Heart right ventricle (tissue), 16 donors: ENCODE data around the gene NAALAD2. TPM values are rescaled to one million over a fixed set of nuclear protein-coding genes. Genes with fewer than 3 reads are reported as not detected.
"Not testable (repeated sequence)": the region's sequence is repeated elsewhere in the genome, so short reads cannot be mapped to it uniquely, and the experiment has no call there.

Experiments used
- ATAC-seq, 8 donors: fragments of 200-7000 bp; cut with Tn5 transposase; one replicate each; pipeline ENCODE4 v1.9.1; 2020; ENCODE audit warnings: mild to moderate bottlenecking in 8 of 8, moderate library complexity in 8 of 8, moderate number of reproducible peaks in 1 of 8
- DNase-seq, 2 donors: peaks; one replicate each; pipeline ENCODE4 v3.0.0-alpha.2; 2020
- H3K27ac ChIP-seq, 10 donors: fragments of 200-600 bp; sonication (generic) in 2 of 10; one replicate each; pipeline versions ENCODE4 v1.5.0 to v1.8.0; 2020 to 2022; ENCODE audit warnings: mild to moderate bottlenecking in 3 of 10
- H3K27me3 ChIP-seq, 7 donors: fragments of 200-600 bp; one replicate each; pipeline ENCODE4 v1.8.0; 2021 to 2022; ENCODE audit warnings: mild to moderate bottlenecking in 2 of 7
- H3K36me3 ChIP-seq, 9 donors: fragments of 200-600 bp; sonication (generic) in 1 of 9; one replicate each; pipeline versions ENCODE4 v1.5.0 to v1.8.0; 2020 to 2022; ENCODE audit warnings: mild to moderate bottlenecking in 2 of 9
- H3K4me1 ChIP-seq, 9 donors: fragments of 200-600 bp; sonication (generic) in 1 of 9; one replicate each; pipeline versions ENCODE4 v1.5.0 to v1.8.0; 2020 to 2022; ENCODE audit warnings: mild to moderate bottlenecking in 4 of 9
- H3K4me3 ChIP-seq, 10 donors: fragments of 200-600 bp; sonication (generic) in 2 of 10; one replicate each; pipeline versions ENCODE4 v1.5.0 to v1.8.0; 2020 to 2022; ENCODE audit warnings: mild to moderate bottlenecking in 7 of 10, moderate library complexity in 2 of 10
- H3K9me3 ChIP-seq, 11 donors: fragments of 200-600 bp in 10 of 11; sonication (generic) in 2 of 11; one replicate each; pipeline versions ENCODE4 v1.5.0 to v1.8.0; 2013 to 2022; ENCODE audit warnings: mild to moderate bottlenecking in 2 of 11, control low read depth in 1 of 11, moderate library complexity in 1 of 11
- CTCF ChIP-seq, 9 donors: fragments of 200-600 bp; sonication (generic) in 2 of 9; IDR thresholded peaks; one replicate each; pipeline versions ENCODE4 v1.5.0 to v1.8.0; 2021 to 2022; ENCODE audit warnings: antibody characterized with exemption in 9 of 9, mild to moderate bottlenecking in 5 of 9, moderate library complexity in 1 of 9
- WGBS, 2 donors: extraction: QIAGEN DNeasy Blood & Tissue Kit; methylation state at CpG; one replicate each; pipeline ENCODE4 v1.1.7; 2013; ENCODE audit warnings: inconsistent platforms in 1 of 2; 5-methylcytosine and 5-hydroxymethylcytosine counted together
- intact Hi-C, 10 donors: fragments of 100-400 bp; cut with DNase I; formaldehyde crosslinking; loops; one replicate each; pipeline versions ENCODE4 v1.11.1 to v1.14.2; 2022
- polyA plus RNA-seq, 2 donors: library from polyadenylated mRNA; stranded (reverse); fragments of 200-250 nt; gene quantifications; one replicate each; pipeline ENCODE4 v1.2.3, GENCODE V29; 2013
- total RNA-seq, 10 donors: library from RNA; stranded (reverse); fragmentation: NEBNext Ultra II Directional in 3 of 10; extraction: Animal tissue kit (Norgen Biotek cat#: 25700) in 3 of 10; gene quantifications; one replicate each; pipeline versions ENCODE4 v1.2.1 to v1.2.4, GENCODE V29; 2021 to 2023
- donor health status: Arrhythmogenic right ventricular cardiomyopathy.
- donor health status: ischemic (EF 13 %, LVEDD 7.1; RV severe dilation, severe dysfunction).
- donor health status: healthy with polysubstance abuse.
- donor health status: DM: no; HTN: yes; CAD: no.
- donor health status: DM: no; HTN: no; CAD: no.
- donor health status: ischemic (EF 25% LVEDD 6.9; RV normal size, moderate dysfunction).
- donor health status: ischemic (EF 25% LVEDD 5.7; RV mildly dilated, moderate dysfunction).
- donor health status: healthy.
- donor health status: DM: yes; HTN: yes; CAD: no.
- donor health status: Ischemic cardiomyopathy.
- donor health status: ischemic (EF 35%, LVEDD 5.7; RV mildly dilated, moderate dysfunction).
- donor health status: nonischemic (EF 11% LVEDD 7.7; RV severe dilation, severe dysfunction).
- donor health status: DM: yes; HTN: yes; CAD: no.
- donor health status: PGD.
- donor health status: ischemic (EF 29% LVEDD 5.4; RV normal size, mild dysfunction).
- donor health status: nonischemic (EF 23%, LVEDD 6.1; RV moderate dilation, normal function).

The NAALAD2 gene
- total and polyA plus RNA-seq, 12 donors: 0.21 to 2.7 (median 0.51) TPM

GRCh38 chr11:90235526-90235925 lies 101.1 kb downstream of the NAALAD2 start:
- ATAC-seq: no peak
- DNase-seq: no peak
- Histone ChIP-seq H3K4me1 (no peaks in the 10 kb centered on the region), H3K27me3 (no peaks in the 10 kb centered on the region), H3K36me3 (no peaks in the 10 kb centered on the region), H3K4me3 (no peak overlapping the region), H3K27ac (no peak overlapping the region), H3K9me3 (no peaks in the 10 kb centered on the region)
- WGBS, 2 donors: 73 to 79% methylated on average over 4 of the region's 4 CpGs
- intact Hi-C loops: no loop called here
- no peak for TF ChIP-seq CTCF (IDR thresholded peaks at IDR 0.05)

DNA sequence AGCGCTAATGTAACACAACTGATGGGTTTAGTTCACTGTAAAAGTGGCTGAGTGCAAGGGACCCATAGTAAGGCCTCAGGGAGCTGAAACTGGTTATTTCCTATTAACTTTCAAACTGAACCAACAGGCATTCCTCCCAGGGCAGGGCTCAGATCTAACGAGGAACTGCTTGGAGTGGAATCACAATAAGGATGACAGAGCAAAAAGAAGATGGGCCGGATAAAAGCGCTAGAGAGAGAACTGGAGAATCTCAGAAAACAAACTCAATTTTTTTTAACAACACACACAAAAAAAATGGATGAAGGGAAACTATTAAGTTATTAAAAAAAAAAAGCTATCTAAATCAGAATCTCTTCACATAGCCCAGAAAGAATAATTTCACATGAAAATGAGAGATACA lies 102.5 kb downstream of the NAALAD2 start:
- H3K9me3 ChIP-seq: no peaks in the 10 kb centered on the region
- intact Hi-C loops: no loop called here
- no peak for TF ChIP-seq CTCF (IDR thresholded peaks at IDR 0.05)
- no peaks in the 10 kb centered on the region for H3K36me3 ChIP-seq
- no peak overlapping the region for H3K27ac ChIP-seq
- H3K4me1 ChIP-seq: no peaks in the 10 kb centered on the region
- WGBS, 2 donors: 84 to 87% methylated on average over 4 of the region's 4 CpGs
- no peaks in the 10 kb centered on the region for H3K27me3 ChIP-seq
- H3K4me3 ChIP-seq: no peak overlapping the region
- DNase-seq: no peak
- ATAC-seq: no peak

- WGBS, 2 donors: 85 to 88% methylated on average over 19 of the region's 20 CpGs
These were observed 105.6 kb downstream of the NAALAD2 start for GRCh38 chr11:90239967-90240636.

DNA sequence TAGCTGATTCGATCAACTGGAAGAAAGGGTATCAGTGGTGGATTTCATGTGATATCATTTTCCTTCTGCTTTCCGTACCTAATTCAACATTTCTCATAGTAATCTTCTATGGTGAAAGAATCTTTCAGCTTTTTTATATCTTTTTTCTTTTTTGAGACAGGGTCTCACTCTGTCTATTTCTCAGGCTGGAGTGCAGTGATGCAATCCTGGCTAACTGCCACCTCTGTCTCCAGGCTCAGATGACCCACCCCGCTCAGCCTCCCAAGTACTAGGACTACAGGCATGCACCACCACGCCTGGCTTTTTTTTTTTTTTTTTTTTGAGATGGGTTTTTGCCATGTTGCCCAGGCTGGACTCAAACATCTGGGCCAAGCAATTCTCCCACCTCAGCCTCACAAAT lies 107.0 kb downstream of the NAALAD2 start:
- no peak overlapping the region for H3K27ac ChIP-seq
- H3K4me1 ChIP-seq: no peaks in the 10 kb centered on the region
- TF ChIP-seq CTCF (IDR thresholded peaks at IDR 0.05): no peak
- intact Hi-C loops: no loop called here
- no peak overlapping the region for H3K4me3 ChIP-seq
- 66 to 88% methylated on average over 4 of the region's 4 CpGs for WGBS, 2 donors
- no peaks in the 10 kb centered on the region for H3K9me3 ChIP-seq
- no peaks in the 10 kb centered on the region for H3K36me3 ChIP-seq
- ATAC-seq: no peak
- DNase-seq: no peak
- peaks cover 0 to 4% (median 0%) of the 10 kb centered on the region in 7 donors for H3K27me3 ChIP-seq

More at GRCh38 chr11:90239967-90240636, 105.6 kb downstream of the NAALAD2 start:
- H3K27me3 ChIP-seq, DNase-seq, H3K9me3 ChIP-seq, intact Hi-C loops, H3K36me3 ChIP-seq, H3K4me1 ChIP-seq, H3K27ac ChIP-seq, ATAC-seq, H3K4me3 ChIP-seq: not testable (repeated sequence)

Other genes with a start within 250 kb of the NAALAD2 start
- gene TRIM49D1, start 212.4 kb upstream of the NAALAD2 start, total RNA-seq: not detected
- not detected for gene TRIM49D1, start 212.4 kb upstream of the NAALAD2 start, polyA plus RNA-seq
- gene TRIM49D2, start 210.6 kb upstream of the NAALAD2 start, total RNA-seq: under 1 TPM in 1 of 10 donors, not detected in 9; 0.15 TPM
- not detected for gene TRIM49D2, start 210.6 kb upstream of the NAALAD2 start, polyA plus RNA-seq
- gene TRIM64, start 168.6 kb upstream of the NAALAD2 start, total RNA-seq: not detected
- not detected for gene TRIM64, start 168.6 kb upstream of the NAALAD2 start, polyA plus RNA-seq
- not detected for gene TRIM49C, start 103.6 kb upstream of the NAALAD2 start, total RNA-seq
- not detected for gene TRIM49C, start 103.6 kb upstream of the NAALAD2 start, polyA plus RNA-seq
- gene UBTFL1, start 48.7 kb upstream of the NAALAD2 start, total RNA-seq: not detected
- gene UBTFL1, start 48.7 kb upstream of the NAALAD2 start, polyA plus RNA-seq: not detected
- gene CHORDC1, start 88.4 kb downstream of the NAALAD2 start, total RNA-seq: 10 to 100 TPM; 22.4 to 38.1 (median 27.7) TPM
- gene CHORDC1, start 88.4 kb downstream of the NAALAD2 start, polyA plus RNA-seq: 10 to 100 TPM; 23.8 to 36.1 TPM